ENCODE measurements around the gene ZNF341. TPM values are rescaled to one million over a fixed set of nuclear protein-coding genes. Genes with fewer than 3 reads are reported as not detected.
A peak's percentile ranks its signal among the peaks of the same experiment; 100 is the strongest.

Gene ZNF341
- total RNA-seq, 1 donor from 2014 or later, result 6.7 TPM

DNA sequence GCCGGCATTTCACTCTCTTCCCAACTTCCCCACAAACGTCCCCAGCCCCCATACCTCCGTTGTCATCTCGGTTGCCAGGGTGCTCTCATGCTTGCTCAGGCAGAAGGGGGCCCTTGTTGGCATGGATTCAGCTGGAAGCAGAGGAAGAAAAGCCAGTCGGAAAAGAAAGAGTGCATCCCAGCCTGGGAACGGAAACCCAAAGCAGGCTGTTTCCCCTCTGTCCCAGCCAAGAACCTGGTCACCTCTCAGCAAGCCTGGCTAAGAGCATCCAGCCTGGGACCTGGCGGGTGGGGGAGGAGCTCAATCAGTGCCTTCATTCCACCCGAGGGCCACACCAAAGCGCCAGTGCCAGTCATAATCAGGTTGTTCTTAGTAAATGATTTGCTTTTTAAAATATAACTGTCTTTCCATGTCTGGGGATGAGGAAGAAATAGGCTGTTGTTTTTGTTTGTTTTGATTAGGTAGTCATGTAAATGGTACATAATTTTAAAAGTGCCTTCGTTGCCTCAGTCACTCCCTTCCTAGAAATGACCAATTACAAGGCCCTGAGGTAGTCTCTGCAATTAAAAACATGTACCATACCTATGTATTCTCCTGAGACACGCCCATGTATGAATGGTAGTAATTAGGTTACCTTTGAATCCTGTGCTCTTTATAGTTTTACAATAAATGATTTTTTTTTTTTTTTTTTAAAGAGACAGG is 100.5 kb downstream of the ZNF341 start:
- H3K27ac Mint-ChIP-seq, result no peak overlapping the region
- intact Hi-C loops (cut with micrococcal nuclease), result no loop called here
- H3K27me3 Mint-ChIP-seq (ENCODE audit: insufficient read depth), result no peaks in the 10 kb centered on the region
- H3K4me1 Mint-ChIP-seq (ENCODE audit: low read depth), result peaks cover 35% of the 10 kb centered on the region
- H3K36me3 Mint-ChIP-seq (ENCODE audit: low read depth), result peaks cover 34% of the 10 kb centered on the region
- no peak for DNase-seq (ENCODE audit: low spot score)
- no peak overlapping the region for H3K4me3 Mint-ChIP-seq
- no peaks in the 10 kb centered on the region for H3K9me3 Mint-ChIP-seq

DNA sequence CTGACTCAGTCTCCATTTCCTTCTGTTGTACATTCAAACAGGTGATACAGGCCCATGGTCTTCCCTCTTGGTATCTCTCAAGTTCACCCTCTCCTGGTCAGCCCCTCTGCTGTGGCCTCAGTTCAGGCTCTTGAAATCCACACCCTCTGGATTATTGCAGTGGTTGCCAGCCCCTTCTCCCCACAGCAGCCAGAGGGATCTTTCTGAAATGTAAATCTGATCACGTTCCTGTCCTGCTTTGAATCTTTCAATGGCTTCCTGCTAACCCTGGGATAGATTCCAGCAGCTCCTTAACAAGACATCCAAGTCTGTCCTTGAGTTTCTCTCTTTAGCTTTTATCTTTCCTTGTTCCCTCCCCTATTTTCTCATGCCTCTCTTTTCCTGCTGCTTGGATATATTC is 101.5 kb downstream of the ZNF341 start:
- Mint-ChIP-seq H3K9me3 (no peaks in the 10 kb centered on the region), H3K4me1 (ENCODE audit: low read depth) (peaks cover 37% of the 10 kb centered on the region), H3K36me3 (ENCODE audit: low read depth) (peaks cover 32% of the 10 kb centered on the region), H3K27ac (peak overlapping the region; percentile 65), H3K27me3 (ENCODE audit: insufficient read depth) (no peaks in the 10 kb centered on the region), H3K4me3 (no peak overlapping the region)
- DNase-seq (ENCODE audit: low spot score), result no peak
- intact Hi-C loops (cut with micrococcal nuclease), result no loop called here

DNA sequence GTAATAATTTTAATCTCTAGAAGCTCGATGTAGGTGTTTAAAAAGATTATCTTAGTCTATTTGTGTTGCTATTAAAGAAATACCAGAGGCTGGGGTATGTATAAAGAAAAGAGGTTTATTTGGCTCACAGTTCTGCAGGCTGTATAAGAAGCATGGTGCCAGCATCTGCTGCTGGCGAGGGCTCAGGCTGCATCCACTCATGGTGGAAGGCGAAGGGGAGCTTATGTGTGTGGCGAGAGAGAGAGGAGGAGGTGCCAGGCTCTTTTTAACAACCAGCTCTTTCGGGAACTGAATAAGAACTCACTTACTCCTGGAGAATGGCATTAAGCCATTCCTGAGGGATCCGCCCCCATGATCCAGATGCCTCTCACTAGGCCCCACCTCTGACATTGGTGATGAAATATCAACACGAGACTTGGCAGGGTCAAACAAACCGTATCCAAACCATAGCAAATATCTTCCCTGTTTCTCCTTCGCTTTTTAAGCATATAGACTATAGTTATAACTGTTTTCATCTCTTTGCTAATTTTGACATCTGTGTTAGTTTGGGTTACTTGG is 103.9 kb downstream of the ZNF341 start:
- Mint-ChIP-seq H3K27me3 (ENCODE audit: insufficient read depth) (no peaks in the 10 kb centered on the region), H3K27ac (no peak overlapping the region), H3K36me3 (ENCODE audit: low read depth) (peaks cover 32% of the 10 kb centered on the region), H3K9me3 (no peaks in the 10 kb centered on the region), H3K4me1 (ENCODE audit: low read depth) (peaks cover 41% of the 10 kb centered on the region), H3K4me3 (no peak overlapping the region)
- DNase-seq (ENCODE audit: low spot score), result no peak
- intact Hi-C loops (cut with micrococcal nuclease), result no loop called here

DNA sequence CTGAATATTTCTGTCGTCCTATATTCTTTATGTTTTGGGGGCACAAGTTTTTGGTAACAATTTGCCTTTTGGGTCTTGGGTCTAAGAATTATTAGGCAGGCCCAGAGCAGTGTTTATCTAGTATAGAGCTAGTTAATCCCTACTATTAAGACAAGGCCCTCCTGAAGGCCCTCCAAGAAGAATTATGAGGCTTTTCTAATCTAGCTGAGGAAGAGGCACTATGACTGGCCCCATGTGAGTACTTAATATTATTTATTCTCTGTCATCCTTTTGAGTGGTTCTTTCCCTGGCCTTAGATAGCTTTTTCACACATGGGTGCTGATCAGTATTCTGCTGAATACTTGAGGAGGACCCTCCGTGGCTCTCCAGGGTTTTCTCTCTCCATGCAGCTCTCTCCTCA is 104.5 kb downstream of the ZNF341 start:
- intact Hi-C loops (cut with micrococcal nuclease), result no loop called here
- Mint-ChIP-seq H3K4me1 (ENCODE audit: low read depth) (peaks cover 46% of the 10 kb centered on the region), H3K27me3 (ENCODE audit: insufficient read depth) (no peaks in the 10 kb centered on the region), H3K36me3 (ENCODE audit: low read depth) (peaks cover 32% of the 10 kb centered on the region), H3K4me3 (no peak overlapping the region), H3K9me3 (no peaks in the 10 kb centered on the region), H3K27ac (no peak overlapping the region)
- no peak for DNase-seq (ENCODE audit: low spot score)

DNA sequence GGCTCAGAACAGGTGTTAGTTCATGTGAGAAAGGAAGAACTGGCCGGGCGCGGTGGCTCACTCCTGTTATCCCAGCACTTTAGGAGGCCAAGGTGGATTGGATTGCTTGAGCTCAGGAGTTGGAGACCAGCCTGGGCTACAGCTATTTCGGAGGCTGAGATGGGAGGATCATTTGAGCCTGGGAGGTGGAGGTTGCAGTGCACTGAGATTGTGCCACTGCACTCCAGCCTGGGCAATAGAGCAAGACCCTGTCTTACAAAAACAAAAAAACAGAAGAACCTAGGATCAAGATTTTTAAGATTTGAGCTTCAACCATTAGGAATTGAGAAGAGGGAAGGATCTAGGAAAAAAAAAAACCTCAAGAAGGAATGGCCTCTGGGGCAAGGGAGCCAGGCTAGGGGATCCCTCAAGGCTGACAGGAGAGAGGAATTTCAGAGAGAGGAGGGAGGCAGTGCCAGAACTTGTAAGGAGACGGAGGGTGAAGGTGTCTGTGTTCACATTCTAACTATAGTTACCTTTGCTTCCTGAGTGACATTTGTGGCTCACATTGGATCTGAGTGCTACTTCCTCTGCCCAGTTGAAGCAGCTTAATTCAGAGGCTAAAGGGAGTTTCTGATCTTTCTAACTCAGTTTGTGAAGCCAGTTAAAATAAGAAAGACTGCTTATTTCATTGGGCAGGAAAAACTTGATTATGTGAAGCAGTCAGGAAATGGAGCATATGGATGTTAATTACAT is 105.5 kb downstream of the ZNF341 start:
- H3K36me3 Mint-ChIP-seq (ENCODE audit: low read depth), result peaks cover 25% of the 10 kb centered on the region
- no peak for DNase-seq (ENCODE audit: low spot score)
- H3K4me3 Mint-ChIP-seq, result peak overlapping the region; percentile 30
- H3K4me1 Mint-ChIP-seq (ENCODE audit: low read depth), result peaks cover 56% of the 10 kb centered on the region
- intact Hi-C loops (cut with micrococcal nuclease), result no loop called here
- H3K9me3 Mint-ChIP-seq, result no peaks in the 10 kb centered on the region
- H3K27me3 Mint-ChIP-seq (ENCODE audit: insufficient read depth), result no peaks in the 10 kb centered on the region
- peak overlapping the region; percentile 36 for H3K27ac Mint-ChIP-seq

DNA sequence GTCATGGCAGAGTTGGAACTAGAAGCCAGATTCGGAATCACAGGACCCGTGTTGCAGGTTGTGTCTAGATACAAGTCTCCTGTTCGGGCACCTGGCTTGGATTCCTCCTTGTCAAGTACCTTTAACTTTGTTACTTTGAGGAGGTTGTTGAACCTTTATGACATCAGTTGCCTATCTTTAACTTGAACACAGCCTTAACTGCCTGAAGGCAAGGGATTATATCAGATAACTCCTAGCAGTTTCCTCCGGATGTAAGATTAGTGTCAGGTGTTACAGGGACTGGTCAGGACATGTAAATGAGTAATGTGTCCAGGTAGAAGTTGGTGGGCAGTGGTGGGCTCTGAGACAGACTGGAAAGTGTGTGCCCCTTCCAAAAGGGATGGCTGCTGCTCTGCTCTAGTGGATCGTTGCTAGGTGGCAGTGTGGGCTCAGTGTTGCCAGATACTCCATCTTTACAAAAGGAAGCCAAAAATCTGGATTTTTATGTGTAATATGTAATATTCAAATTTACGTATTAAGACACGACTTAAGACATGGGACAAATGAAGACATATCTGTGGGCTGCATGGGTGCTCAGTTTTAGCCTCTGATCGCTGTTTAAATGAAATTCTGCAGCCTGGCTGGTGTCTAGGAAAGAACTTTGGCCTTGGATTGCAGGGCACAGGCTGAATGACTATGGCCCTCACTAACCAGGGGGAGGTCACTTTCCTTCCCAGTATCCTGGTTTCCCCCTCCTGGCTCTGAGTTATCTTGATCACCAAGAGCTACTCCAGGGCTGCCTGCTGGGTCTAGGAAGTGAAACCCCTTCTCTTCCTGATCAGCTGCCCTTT is 106.5 kb downstream of the ZNF341 start:
- peaks cover 64% of the 10 kb centered on the region for H3K4me1 Mint-ChIP-seq (ENCODE audit: low read depth)
- no peak overlapping the region for H3K4me3 Mint-ChIP-seq
- no peak overlapping the region for H3K27ac Mint-ChIP-seq
- intact Hi-C loops (cut with micrococcal nuclease), result no loop called here
- no peaks in the 10 kb centered on the region for H3K27me3 Mint-ChIP-seq (ENCODE audit: insufficient read depth)
- H3K9me3 Mint-ChIP-seq, result no peaks in the 10 kb centered on the region
- H3K36me3 Mint-ChIP-seq (ENCODE audit: low read depth), result peaks cover 20% of the 10 kb centered on the region
- DNase-seq (ENCODE audit: low spot score), result no peak

DNA sequence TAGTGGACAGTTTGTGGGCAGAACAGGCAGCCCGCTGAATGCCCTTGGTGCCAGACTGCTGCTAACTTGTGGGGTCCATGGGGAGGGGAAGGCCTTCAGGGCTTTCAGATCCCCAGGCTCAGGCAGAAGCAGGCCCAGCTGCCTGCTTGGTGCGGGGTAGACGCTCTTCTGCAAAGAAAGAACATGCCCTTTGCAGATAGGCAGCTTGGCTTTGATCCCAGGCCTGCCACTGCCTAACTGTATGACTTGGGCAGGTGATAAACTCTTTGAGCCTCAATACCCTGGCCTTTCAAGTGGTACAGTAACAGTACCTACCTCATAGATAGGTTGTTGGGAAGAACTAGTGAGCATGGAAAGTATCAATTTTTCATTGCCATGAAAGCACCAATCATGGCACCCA is 107.8 kb downstream of the ZNF341 start:
- Mint-ChIP-seq H3K27me3 (ENCODE audit: insufficient read depth) (no peaks in the 10 kb centered on the region), H3K4me1 (ENCODE audit: low read depth) (peaks cover 70% of the 10 kb centered on the region), H3K27ac (no peak overlapping the region), H3K4me3 (no peak overlapping the region), H3K9me3 (no peaks in the 10 kb centered on the region), H3K36me3 (ENCODE audit: low read depth) (peaks cover 13% of the 10 kb centered on the region)
- no peak for DNase-seq (ENCODE audit: low spot score)
- intact Hi-C loops (cut with micrococcal nuclease), result no loop called here

DNA sequence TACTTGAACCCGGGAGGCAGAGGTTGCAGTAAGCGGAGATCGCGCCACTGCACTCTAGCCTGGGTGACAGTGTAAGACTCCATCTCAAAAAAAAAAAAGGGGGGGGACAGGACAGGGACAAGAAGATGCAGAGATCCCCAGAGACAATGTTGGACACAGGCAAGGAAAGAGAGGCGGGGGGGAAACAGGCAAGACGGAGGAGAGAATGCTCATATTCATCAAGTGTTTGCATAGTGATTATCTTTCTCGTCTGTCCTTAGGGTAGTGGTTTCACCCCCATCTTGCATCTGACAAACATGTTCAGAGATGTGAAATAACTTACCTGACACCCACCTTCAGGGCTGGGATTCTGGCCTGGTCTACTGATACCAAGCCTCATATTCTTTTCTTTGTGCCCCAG is 108.4 kb downstream of the ZNF341 start:
- peaks cover 12% of the 10 kb centered on the region for H3K36me3 Mint-ChIP-seq (ENCODE audit: low read depth)
- no peaks in the 10 kb centered on the region for H3K9me3 Mint-ChIP-seq
- peaks cover 70% of the 10 kb centered on the region for H3K4me1 Mint-ChIP-seq (ENCODE audit: low read depth)
- no peak overlapping the region for H3K4me3 Mint-ChIP-seq
- no peak overlapping the region for H3K27ac Mint-ChIP-seq
- DNase-seq (ENCODE audit: low spot score), result no peak
- H3K27me3 Mint-ChIP-seq (ENCODE audit: insufficient read depth), result no peaks in the 10 kb centered on the region
- intact Hi-C loops (cut with micrococcal nuclease), result no loop called here

DNA sequence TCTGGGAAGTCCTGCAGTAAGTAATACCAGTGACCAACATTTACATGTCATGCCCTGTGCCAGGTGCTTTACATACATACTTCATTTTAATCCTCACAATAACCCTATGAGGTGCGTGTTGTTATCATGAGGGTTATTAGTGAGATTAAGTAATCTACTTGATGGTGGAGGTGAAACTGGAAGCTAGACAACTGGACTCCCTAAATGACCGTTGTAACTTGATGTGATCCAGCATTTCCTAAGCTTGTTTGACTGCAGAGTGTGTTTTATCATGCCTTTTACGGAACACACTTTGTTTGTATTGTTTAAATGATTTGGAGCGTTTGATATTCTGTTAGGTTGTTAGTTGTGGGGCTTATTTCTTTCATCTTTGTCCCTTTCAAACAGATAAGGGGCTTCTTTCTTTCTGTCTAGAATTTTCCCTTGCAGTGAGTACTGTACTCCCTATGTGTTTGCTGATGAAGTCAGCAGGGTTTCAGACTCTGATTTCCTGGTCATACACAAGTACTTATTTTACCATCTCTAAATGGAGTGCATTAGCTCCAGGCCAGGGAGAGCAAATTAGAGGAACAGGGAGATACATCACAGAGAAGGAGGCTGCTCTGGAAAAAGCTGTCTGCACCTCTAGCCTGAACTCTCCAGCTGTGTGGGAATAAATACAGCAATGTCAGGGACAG is 109.1 kb downstream of the ZNF341 start:
- no peak for DNase-seq (ENCODE audit: low spot score)
- Mint-ChIP-seq H3K27ac (no peak overlapping the region), H3K4me3 (no peak overlapping the region), H3K9me3 (no peaks in the 10 kb centered on the region), H3K4me1 (ENCODE audit: low read depth) (peaks cover 77% of the 10 kb centered on the region), H3K36me3 (ENCODE audit: low read depth) (peaks cover 10% of the 10 kb centered on the region), H3K27me3 (ENCODE audit: insufficient read depth) (no peaks in the 10 kb centered on the region)
- intact Hi-C loops (cut with micrococcal nuclease), result no loop called here

DNA sequence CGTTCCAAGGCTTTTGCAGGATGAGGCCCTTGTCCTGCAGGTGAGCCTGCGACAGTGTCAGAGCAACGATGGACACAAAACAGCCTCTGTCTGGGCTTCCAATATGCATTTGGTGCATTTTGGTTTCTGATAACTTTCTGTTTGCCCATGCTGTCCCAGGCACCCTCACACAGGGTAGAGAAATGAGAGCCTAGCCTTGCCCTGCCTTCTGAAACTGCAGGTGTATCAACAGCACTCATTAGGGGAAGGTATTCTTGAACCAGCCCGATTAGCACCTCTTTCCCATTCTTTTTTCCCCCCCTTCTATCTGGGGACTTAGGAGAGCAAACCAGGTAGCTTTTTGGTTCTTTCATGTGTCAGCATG is 109.6 kb downstream of the ZNF341 start:
- Mint-ChIP-seq H3K27ac (no peak overlapping the region), H3K27me3 (ENCODE audit: insufficient read depth) (no peaks in the 10 kb centered on the region), H3K4me1 (ENCODE audit: low read depth) (peaks cover 82% of the 10 kb centered on the region), H3K4me3 (no peak overlapping the region), H3K9me3 (no peaks in the 10 kb centered on the region), H3K36me3 (ENCODE audit: low read depth) (peaks cover 13% of the 10 kb centered on the region)
- no peak for DNase-seq (ENCODE audit: low spot score)
- intact Hi-C loops (cut with micrococcal nuclease), result no loop called here

All from activated T-helper 1 cell treated with anti-CD3 and anti-CD28 coated beads, Interleukin-12 subunit alpha, Interleukin-12 subunit beta, Interleukin-2, Interleukin-4 antibody, amounts not matched to agents 30 ng/mL and 10 ng/mL and 1 ng/mL, durations not matched to agents 14 hours and 24 hours and 36 hours (primary cell).